Lower leg skin (tissue), 3 donors: ENCODE measurements around the gene IFNL4.

Experiments
- POLR2A ChIP-seq, 2 donors: fragments of 450-650 bp; IDR thresholded peaks; one replicate each; pipeline ENCODE4 v1.6.1; 2016 to 2017; ENCODE audit warnings: antibody characterized with exemption in 2 of 2, mild to moderate bottlenecking in 1 of 2, moderate library complexity in 1 of 2
- TF ChIP-seq, protein P1 (sequence below), 3 donors: fragments of 450-650 bp; IDR thresholded peaks; one replicate each; pipeline ENCODE4 v1.5.1; 2016; ENCODE audit warnings: antibody characterized with exemption in 3 of 3, mild to moderate bottlenecking in 3 of 3, moderate library complexity in 2 of 3

DNA sequence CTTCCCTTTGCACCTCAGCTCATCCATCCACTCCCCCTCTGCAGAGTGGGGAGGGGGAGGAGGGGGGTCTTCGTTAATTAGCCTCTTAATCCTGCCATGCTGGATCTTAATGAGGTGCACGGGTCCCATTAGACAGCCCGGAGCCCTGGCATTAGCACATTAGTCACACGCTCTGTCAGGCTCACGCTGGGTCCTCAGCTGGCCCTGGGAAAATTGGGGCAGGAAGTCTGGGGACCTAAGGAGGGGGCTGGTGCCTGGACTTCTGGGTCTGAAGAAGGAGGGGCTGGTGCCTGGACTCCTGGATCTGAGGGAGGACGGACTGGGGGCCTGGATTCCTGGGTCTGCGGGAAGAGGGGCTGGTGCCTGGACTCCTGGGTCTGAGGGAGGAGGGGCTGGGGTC is 52.3 kb downstream of the IFNL4 start:
- TF ChIP-seq, protein P1, sequence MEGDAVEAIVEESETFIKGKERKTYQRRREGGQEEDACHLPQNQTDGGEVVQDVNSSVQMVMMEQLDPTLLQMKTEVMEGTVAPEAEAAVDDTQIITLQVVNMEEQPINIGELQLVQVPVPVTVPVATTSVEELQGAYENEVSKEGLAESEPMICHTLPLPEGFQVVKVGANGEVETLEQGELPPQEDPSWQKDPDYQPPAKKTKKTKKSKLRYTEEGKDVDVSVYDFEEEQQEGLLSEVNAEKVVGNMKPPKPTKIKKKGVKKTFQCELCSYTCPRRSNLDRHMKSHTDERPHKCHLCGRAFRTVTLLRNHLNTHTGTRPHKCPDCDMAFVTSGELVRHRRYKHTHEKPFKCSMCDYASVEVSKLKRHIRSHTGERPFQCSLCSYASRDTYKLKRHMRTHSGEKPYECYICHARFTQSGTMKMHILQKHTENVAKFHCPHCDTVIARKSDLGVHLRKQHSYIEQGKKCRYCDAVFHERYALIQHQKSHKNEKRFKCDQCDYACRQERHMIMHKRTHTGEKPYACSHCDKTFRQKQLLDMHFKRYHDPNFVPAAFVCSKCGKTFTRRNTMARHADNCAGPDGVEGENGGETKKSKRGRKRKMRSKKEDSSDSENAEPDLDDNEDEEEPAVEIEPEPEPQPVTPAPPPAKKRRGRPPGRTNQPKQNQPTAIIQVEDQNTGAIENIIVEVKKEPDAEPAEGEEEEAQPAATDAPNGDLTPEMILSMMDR (IDR thresholded peaks at IDR 0.05), result no peak
- TF ChIP-seq POLR2A (IDR thresholded peaks at IDR 0.05), result no peak
